AG09319 (cell line): Measurements from ENCODE around the gene CAPN11.
"Not testable (repeated sequence)": the region's sequence is repeated elsewhere in the genome, so short reads cannot be mapped to it uniquely, and the experiment has no call there.

ENCODE experiments used
- DNase-seq: peaks from one replicate; pipeline ENCODE4 v3.0.0-alpha.2; 2010; ENCODE audit warnings: low read depth; ENCODE audit errors: extremely low read depth
- TF ChIP-seq, protein P1 (sequence below): IDR thresholded peaks from 2 replicates; pipeline ENCODE4 v1.5.1; 2011; ENCODE audit warnings: low read depth, mild to moderate bottlenecking, inconsistent platforms, low read length, moderate library complexity

The CAPN11 gene

DNA sequence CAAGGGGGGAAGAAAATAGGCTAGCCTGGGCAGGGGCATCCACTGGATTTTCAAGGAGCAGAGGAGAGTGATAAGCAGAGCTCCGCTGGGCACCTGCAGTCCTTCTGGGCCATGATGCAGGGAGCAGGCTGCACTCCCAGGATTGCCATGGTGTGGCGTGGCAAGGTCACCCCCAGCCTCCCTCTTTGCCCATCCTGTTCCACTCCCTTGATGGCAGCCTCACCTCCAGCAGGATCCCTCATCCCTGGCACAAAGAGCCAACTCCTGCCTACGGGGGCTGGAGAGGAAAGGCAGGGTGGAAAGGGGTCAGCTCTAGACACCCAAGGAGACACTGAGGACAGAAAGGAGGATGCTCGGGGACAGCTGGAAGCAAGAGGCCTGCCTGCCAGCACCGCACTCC lies 35.7 kb downstream of the CAPN11 start:
- no peak for DNase-seq
- TF ChIP-seq, protein P1, sequence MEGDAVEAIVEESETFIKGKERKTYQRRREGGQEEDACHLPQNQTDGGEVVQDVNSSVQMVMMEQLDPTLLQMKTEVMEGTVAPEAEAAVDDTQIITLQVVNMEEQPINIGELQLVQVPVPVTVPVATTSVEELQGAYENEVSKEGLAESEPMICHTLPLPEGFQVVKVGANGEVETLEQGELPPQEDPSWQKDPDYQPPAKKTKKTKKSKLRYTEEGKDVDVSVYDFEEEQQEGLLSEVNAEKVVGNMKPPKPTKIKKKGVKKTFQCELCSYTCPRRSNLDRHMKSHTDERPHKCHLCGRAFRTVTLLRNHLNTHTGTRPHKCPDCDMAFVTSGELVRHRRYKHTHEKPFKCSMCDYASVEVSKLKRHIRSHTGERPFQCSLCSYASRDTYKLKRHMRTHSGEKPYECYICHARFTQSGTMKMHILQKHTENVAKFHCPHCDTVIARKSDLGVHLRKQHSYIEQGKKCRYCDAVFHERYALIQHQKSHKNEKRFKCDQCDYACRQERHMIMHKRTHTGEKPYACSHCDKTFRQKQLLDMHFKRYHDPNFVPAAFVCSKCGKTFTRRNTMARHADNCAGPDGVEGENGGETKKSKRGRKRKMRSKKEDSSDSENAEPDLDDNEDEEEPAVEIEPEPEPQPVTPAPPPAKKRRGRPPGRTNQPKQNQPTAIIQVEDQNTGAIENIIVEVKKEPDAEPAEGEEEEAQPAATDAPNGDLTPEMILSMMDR: no peak

DNA sequence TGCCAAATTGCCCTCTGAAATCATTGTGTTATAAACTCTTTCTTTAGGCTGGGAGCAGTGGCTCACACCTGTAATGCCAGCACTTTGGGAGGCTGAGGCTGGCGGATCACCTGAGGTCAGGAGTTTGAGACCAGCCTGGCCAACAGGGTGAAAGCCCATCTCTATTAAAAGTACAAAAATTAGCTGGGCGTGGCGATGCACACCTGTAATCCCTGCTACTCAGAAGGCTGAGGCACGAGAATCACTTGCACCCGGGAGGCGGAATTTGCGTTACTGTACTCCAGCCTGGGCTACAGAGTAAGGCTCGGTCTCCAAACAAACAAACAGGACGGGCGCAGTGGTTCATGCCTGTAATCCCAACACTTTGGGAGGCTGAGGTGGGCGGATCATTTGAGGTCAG lies 37.7 kb downstream of the CAPN11 start:
- not testable (repeated sequence) for DNase-seq

DNA sequence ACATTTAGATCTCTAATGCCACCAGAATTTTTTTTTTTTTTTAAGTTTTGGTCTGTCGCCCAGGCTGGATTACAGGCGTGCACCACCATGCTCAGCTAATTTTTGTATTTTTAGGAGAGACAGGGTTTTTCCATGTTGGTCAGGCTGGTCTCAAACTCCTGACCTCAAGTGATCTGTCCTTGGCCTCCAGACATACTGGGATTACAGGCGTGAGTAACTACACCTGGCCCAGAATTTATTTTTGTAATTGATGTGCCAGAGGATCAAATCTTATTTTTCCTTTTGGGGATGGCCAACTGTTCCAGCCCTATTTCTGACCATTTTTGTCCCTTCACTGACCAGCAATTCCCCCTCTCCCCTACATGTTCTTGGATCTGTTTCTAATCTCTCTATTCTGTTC lies 40.1 kb downstream of the CAPN11 start:
- TF ChIP-seq, protein P1: no peak
- DNase-seq: no peak

DNA sequence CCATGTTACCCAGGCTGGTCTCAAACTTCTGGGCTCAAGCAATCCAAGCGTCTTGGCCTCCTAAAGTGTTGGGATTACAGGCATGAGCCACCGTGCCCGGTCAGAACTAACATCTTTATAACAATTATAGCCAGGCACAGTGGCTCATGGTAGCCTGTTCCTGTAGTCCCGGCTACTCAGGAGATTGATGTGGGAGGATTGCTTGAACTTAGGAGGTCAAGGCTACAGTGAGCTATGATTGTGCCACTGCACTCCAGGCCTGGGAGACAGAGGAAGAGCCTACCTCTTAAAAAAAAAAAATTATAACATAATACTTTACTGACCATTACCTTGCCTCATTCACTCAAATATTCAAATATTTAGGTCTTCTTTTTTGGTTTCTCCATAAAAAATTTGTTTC lies 41.3 kb downstream of the CAPN11 start:
- no peak for DNase-seq
- TF ChIP-seq, protein P1: no peak

DNA sequence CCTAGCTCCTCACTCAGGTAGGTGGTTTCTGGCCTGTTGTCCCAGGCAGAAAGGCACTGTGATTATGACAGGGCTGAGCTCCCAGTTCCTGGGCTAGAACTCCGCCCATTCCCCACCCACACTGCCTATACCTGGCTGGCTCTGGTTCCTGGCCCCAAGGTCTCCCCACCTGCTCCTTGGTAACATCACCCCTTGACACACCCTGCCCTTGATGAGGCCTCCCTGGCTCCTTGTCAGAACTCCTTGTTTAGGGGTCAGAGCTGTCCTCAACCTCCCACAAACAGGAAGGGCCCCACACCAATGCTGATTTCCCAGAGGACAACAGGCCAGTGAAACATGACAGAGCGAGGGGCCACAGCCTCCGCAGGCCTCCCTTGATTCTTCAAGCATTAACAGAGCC lies 42.6 kb downstream of the CAPN11 start:
- TF ChIP-seq, protein P1: no peak
- no peak for DNase-seq

DNA sequence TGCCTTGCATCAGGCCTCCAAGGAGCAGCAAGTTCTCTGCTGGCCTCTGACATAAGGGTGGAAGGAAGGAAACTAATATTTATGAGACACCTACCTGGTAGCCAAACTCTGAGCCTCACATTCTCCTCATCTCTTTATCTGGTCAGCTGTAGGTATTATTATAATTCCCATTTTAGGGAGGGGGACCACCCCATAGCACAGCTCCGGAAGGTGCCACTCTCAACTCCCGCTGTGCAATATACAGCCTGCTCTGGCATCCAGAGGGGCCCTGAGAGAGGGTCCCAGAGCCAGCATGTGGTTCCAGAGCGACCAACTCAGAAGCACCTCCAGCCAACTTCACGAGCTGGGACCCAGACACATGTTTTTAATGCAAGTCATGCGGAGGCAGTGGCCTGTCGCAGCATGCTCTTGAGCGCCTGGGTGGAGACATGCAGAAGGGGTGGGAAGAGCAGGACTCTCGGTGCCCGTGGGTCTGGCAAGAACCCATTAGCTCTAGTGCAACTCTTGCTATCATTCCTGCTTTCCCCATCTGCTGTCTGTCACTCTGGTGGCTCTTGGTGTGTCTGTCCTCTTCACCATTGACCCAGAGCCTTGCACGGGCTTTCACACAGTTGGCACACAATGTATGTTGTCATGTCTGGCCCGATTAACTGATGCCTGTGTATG lies 43.2 kb downstream of the CAPN11 start:
- TF ChIP-seq, protein P1: no peak
- no peak for DNase-seq

DNA sequence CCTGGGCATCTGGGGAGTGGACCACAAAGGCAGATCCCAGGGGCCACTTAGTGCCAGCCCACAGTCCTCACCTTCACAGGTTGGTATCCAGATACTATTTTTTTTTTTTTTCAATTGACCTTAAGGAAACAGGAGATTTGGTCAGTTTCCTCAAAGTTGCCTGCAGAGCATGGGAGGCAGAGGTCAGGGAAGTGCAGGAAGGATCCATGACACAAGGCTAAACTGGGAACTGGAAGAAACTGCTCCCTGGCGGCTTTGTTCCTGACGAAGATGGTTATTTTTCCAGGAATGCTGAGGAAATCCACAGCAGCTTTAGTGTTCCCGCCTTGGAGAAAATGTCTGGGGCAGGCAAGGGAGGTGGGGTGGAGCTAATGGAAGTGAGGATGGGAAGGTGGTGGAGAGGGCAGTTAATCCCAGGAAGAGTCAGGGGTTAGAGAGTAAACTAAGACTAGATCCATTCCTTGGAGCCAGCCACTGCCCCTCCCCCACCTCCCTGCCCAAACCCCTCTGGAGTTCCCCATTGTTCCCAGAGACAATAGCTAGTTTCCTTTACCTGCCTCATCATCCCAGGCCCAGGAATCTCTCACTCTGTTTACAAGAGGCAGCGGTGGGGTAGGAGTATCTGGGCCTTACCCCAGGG lies 43.8 kb downstream of the CAPN11 start:
- no peak for DNase-seq
- TF ChIP-seq, protein P1: no peak
